Aortic smooth muscle cell (primary cell): ENCODE data around the gene SMC5. TPM values are rescaled to one million over a fixed set of nuclear protein-coding genes. Genes with fewer than 3 reads are reported as not detected.

ENCODE experiments used
- total RNA-seq: library from RNA; depleted of rRNA; stranded (reverse); fragments of >200 nt; gene quantifications from 2 replicates; pipeline ENCODE4 v1.2.3, GENCODE V29; 2014

The SMC5 gene
- total RNA-seq, result 23.6 and 25.8 TPM in 2 replicates

GRCh38 chr9:70258692-70259511 lies at the start of gene SMC5:
Gene SMC5 (plus strand): TSS chr9:70258978. CDS start chr9:70259079, 101 bp downstream.

Other genes with a start within 250 kb of the SMC5 start
- gene MAMDC2, start 215.1 kb upstream of the SMC5 start, total RNA-seq, result 2.5 and 2.6 TPM in 2 replicates
- gene KLF9, start 155.7 kb downstream of the SMC5 start, total RNA-seq, result 36.7 and 55.9 TPM in 2 replicates